GM19324 (cell line): ENCODE data around the gene RETREG3.
A peak's percentile ranks its signal among the peaks of the same experiment; 100 is the strongest.

Experiments
- ATAC-seq: cut with Tn5 transposase; IDR thresholded peaks from one replicate; pipeline ENCODE4 v1.9.1; 2021; ENCODE audit warnings: mild to moderate bottlenecking, moderate library complexity; ENCODE audit not compliant: unreplicated experiment, low FRiP score

RETREG3 gene

GRCh38 chr17:42536372-42537155 is 72.6 kb downstream of the RETREG3 start:
- ATAC-seq = peak; percentile 59

- peak; percentile 90 for ATAC-seq
Observed at GRCh38 chr17:42536048-42536371, 73.2 kb downstream of the RETREG3 start, which contains the start of gene NAGLU. Gene NAGLU, plus strand, starts transcription at chr17:42536241. Its CDS starts 32 bp downstream, at chr17:42536273.

- ATAC-seq = peak; percentile 0
Observed at GRCh38 chr17:42535155-42536047, 73.8 kb downstream of the RETREG3 start.

GRCh38 chr17:42531455-42532354 is 77.5 kb downstream of the RETREG3 start:
- ATAC-seq = no peak

- no peak for ATAC-seq
Observed at GRCh38 chr17:42530952-42531454, 78.2 kb downstream of the RETREG3 start.
